RPMI7951 (cell line): ENCODE data around the gene PTPRN2. TPM values are rescaled to one million over a fixed set of nuclear protein-coding genes. Genes with fewer than 3 reads are reported as not detected.

ENCODE experiments used
- DNase-seq: peaks from one replicate; pipeline ENCODE4 v3.0.0-alpha.2; 2012; ENCODE audit warnings: low read depth
- total RNA-seq: library from RNA; depleted of rRNA; stranded (reverse); fragments of >200 nt; shearing (Covaris generic); gene quantifications from 2 replicates; pipeline ENCODE4 v1.2.3, GENCODE V29; 2014

The PTPRN2 gene
- total RNA-seq, 1 experiment from 2014 or later: 9.0 TPM

GRCh38 chr7:158070222-158070920 lies 517.3 kb downstream of the PTPRN2 start:
- DNase-seq: no peak

GRCh38 chr7:158068853-158069252 lies 518.8 kb downstream of the PTPRN2 start:
- DNase-seq: no peak

GRCh38 chr7:158067931-158068482 lies 519.6 kb downstream of the PTPRN2 start:
- DNase-seq: no peak

DNA sequence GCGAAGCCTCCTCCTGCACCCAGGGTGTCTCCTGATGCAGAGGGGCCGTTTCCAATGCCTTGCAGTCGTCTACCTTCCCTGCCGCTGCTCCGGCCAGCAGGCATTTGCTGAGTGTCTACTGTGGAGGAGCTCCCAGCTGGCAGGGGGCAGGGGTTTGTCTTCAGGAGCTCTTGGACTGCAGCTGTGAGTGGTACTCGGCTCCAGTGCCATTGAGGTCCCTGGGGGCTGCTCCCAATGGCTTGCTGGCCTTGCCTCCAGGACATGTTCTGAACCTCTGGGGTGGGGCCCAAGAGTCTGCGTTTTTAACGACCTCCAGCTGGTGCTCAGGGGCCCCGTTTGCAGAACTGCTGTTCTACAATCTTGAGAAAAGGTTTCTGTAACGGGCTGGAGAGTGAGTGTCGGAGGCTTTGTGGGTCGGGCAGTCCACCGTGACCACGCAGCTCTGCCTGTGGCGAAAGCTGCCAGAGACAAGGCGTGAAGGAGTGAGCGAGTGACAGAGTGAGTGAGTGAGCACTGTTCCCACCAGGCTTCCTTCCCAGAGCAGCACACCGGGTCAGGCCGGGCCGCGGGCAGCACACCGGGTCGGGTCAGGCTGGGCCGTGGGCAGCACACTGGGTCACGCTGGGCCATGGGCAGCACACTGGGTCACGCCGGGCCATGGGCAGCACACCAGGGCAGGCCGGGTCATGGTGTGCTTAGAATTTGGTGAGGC lies 520.2 kb downstream of the PTPRN2 start:
- DNase-seq: no peak

DNA sequence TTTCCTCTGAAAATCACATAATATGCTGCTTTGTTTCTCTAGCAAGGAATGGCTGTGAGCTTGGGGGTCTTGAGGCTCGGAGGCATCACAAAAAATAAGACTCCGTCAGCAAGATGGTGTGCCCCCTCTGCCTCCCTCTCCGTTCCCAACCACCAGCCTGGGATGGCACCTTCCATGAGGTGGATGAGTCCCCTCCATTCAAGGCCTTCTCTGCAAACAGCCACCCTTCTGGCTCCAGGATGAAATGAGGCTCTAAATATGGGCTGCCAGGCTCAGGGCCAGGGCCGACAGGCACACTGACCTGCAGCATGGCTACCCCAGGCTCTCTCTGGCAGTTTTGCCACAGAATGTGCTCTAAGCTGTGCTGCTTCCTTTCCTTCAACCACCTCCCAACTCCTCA lies 521.5 kb downstream of the PTPRN2 start:
- DNase-seq: no peak

- no peak for DNase-seq
These were observed 522.3 kb downstream of the PTPRN2 start for GRCh38 chr7:158065340-158065739.

GRCh38 chr7:158064631-158065030 lies 523.0 kb downstream of the PTPRN2 start:
- DNase-seq: no peak

DNA sequence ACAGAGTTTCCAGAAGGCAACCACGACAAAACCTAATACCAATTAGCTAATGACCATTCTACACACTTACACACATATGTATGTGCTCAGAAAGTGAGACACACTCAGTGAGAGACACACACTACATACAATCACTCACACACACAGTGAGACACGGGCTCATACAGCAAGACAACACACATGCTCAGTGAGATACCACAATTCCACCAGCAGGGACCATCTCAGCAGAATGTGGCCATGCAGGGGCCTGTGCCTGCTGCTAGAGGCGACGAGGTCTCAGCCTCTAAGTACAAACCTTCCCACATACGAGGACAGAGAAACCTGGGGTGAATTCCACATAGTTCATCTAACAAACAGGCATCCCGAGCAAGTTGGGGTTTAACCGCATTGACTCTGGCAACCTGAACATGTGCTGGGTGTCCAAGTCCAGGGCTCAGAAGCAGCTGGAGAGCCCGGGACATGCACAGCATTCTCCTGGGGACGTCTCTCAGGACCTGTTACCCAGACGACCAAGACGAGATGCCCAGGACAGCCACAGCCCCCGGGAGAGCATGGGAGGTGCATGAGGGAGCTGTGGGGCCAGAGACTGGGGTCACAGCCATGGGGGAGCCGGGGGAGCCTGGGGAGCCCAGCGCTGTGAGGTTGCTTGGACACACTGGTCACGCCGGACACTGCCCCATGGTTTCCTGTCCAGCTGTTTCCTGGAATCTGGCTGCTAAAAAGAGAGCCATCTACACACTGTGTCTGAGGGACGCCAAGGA lies 523.6 kb downstream of the PTPRN2 start:
- DNase-seq: no peak

DNA sequence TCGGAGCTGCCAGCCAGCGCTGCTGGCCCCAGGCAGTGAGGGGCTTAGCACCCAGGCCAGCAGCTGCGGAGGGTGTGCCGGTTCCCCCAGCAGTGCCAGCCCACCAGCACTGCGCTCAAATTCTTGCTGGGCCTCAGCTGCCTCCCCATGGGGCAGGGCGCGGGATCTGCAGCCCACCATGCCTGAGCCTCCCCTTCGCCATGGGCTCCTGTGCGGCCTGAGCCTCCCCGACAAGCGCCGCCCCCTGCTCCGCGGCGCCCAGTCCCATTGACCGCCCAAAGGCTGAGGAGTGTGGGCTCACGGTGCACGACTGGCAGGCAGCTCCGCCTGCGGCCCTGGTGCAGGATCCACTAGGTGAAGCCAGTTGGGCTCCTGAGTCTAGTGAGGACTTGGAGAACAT lies 525.0 kb downstream of the PTPRN2 start:
- no peak for DNase-seq

DNA sequence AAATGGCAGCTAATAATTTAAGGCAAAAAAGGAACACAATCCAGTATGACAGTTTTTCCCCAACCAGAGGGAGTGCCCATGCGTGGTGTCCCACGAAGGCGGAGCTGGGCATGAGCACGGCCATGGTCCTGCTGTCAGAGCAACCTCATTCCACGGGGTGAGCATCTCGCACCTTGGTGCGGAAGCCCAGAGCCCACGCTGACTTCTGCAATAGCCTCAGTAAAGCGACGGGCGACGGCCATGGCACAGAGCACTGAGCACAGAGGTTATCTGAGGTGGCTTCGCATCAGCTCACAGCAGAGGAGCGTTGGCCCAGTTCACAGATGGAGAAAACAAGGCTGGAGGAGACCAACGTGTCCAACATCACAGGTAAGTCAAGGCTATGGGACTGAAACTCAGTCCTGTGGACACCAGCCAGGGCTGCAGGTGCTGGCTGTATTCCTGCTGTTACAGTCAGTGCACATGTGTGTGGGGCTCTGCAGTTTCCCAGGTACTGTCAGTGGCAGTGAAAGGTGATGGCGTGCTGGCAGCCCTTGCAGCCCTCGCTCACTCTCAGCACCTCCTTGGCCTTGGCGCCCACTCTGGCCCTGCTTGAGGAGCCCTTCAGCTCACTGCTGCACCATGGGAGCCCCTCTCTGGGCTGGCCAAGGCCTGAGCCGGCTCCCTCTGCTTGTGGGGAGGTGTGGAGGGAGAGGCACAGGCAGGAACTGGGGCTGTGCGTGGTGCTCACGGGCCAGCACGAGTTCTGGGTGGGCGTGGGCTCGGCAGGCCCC lies 525.6 kb downstream of the PTPRN2 start:
- DNase-seq: no peak

DNA sequence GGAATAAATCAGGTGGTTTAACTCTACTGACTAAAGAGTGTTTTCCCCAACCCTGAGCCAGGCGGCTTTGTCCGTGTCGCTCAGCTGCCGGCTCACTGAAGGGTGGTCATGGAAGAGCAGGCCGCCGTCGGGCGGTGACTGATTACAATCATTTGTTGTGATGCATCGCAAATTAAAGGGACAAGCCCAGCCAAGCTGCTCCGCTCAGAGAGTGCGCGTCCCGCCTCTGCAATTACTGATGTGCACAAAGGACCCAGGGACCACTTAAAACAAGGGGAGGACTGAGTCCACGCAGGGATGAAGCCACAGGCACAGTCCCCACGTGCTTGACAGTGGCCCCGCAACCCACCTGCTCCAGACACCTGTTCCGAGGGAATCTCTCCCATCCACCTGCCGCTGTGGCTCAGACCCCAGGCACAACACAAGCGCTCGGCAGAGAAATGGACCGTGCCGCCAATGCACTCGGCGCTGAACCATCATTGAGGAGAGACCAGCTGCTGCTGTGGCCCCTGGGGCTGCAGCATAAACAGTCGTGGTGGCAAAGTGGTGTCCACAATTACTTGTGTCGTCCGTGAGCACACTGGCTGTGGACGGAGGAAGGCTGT lies 526.5 kb downstream of the PTPRN2 start:
- no peak for DNase-seq

DNA sequence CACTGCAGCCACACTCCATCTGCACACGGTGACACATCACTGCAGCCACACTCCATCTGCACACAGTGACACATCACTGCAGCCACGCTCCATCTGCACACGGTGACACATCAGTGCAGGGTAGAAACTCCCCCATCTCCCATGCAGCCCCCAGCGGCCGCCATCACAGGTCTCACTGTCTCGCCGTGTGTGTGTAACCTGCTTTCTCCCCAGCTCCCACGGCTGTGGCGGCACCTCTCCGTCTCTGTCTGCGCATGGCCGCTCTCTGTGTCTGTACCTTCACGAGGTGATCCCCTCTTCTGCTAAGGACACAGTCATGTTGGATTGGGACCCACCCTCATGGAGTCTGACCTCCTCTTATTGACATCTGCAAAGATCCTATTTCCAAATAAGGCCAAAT lies 527.4 kb downstream of the PTPRN2 start:
- DNase-seq: no peak

DNA sequence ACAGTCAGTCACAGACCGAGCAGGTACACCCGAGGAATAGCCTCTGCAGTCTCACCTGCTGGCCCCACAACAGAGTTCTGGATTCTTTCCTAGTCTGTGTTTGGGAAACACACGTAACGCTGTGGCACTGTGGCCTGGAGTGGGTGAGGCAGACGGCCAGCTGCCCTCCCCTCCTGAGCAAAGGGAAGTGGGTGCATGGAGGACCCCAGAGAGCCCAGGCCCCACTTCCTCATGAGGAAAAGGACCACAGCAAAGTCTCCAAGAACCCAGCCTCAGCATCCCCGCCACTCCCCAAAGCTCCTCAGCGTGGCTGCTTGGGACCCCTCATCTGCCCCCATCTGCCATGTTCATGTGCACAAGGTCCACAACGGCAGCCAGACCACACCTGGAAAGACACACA lies 530.2 kb downstream of the PTPRN2 start:
- no peak for DNase-seq

GRCh38 chr7:158056761-158057160 lies 530.9 kb downstream of the PTPRN2 start:
- DNase-seq: no peak

DNA sequence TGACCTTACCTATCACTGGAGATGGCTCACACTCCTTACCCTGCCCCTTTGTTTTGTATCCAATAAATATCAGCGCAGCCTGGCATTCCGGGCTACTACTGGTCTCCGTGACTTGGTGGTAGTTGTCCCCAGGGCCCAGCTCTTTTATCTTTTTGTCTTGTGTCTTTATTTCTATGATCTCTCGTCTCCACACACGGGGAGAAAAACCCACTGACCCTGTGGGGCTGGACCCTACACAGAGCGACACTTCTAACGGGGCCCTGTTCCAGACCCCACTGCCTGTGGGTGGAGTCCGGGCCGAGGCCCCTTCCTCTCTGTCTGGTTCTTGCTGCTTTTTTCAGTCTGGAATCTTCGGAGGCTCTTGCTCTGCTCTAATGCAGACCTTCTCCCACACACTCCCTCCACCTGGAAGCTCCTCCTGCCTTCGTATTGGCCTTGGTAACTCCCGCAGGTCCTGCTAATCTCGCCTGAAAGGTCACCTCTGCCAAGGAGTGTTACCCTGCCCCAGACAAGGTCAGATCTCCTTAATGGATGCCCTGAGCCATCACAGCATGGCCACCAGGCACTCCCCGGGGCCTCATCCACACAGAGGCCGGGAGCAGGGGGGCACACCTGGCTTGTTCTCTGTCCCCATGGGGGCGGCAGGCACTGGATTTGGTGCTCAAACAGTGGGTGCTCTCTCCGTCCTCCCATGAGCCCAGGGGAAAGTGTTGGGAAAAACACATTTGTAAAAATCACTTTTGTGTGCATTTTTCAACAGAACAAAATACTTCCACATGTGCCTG lies 531.7 kb downstream of the PTPRN2 start:
- no peak for DNase-seq

- no peak for DNase-seq
These were observed 533.0 kb downstream of the PTPRN2 start for GRCh38 chr7:158054611-158055010.

DNA sequence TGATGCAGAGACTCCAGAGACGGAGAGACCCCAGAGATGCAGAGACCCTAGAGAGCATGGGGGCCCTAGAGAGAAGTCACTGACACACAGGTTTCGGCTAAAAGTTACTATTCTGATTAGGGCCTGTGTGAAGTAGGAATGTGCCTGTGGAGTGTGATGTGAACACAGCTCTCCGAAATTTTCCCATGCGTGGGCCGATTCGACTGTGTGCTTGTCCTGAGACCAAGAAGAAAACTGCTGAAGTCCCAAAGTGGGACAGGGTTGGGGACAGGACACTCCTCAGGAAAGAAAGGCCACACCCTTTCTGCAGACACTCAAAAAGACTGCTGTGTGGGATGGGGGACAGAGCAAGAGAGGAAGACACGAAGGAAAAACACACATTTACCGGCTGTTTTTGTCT lies 533.5 kb downstream of the PTPRN2 start:
- DNase-seq: no peak

DNA sequence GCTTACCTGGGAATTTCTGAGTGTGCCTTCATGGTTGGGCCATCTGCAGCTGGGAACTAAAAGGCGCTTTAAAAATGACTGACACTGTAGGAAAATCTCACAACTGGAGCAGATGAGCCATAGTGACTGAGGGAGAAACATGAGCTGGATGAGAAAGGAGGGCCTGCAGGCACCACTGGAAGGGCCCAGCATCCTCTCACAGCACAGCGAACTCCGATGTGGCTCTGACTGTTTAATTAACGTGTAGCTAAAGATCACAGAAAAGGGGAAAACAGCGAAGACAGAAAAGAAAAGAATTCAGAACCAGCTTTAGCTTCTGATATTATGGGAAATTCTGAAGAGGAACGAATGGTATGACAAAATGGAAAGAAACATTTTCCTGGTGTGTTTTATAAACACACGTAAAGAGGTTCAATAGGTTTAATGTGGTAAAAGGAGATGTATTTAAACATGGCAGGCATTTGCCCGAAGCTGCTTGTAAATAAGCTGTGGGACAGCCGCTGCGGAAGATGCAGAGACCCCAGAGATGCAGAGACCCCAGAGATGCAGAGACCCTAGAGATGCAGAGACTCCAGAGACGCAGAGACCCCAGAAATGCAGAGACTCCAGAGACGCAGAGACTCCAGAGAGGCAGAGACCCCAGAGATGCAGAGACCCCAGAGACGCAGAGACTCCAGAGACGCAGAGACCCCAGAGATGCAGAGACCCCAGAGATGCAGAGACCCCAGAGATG lies 534.3 kb downstream of the PTPRN2 start:
- no peak for DNase-seq

GRCh38 chr7:158052381-158053060 lies 535.1 kb downstream of the PTPRN2 start:
- no peak for DNase-seq
